ENCODE measurements around the gene PBXIP1. TPM values are rescaled to one million over a fixed set of nuclear protein-coding genes. Genes with fewer than 3 reads are reported as not detected.
A peak's percentile ranks its signal among the peaks of the same experiment; 100 is the strongest.

The PBXIP1 gene
- total and polyA plus RNA-seq, 2 of the 13 experiments (the other 11 are each of a cell fraction or from before 2014, with no cell fraction given), result 16.3 to 31.9 TPM

DNA sequence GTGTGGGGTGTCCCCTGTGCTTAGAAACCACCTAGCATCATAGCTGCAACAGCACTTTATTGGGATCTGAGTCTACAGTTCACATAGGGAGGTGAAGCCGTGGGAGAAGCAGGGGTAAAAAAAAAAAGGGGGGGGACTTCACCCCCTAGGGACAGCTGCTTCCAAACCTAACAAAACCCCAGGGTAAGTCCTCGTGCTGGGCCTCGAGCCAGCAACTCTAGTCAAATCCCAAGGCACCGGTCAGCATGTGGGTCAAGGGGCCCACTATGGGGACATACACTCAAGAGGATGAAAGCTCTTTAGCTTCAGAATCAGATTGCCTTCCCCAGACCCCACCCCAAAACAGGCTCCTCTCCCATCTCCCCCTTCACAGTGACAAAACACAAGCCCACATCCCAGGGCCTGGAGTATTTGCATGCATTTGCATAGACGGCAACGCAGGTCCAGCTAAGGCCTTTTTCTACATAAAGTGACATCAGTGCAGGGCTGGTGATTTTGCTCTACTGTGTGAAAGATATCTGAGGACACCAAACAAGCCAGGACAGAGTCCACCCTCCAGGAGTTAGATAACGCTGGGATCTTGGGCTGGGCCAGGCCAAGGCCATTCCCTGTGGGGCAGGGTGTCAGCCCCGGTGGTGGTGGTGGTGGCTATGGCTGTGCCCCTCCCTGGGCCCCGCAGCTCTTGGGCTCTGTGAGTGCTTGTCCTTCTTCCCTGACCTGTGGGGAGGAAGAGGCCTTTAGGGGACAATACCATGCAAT, 11.3 kb downstream of the PBXIP1 start (continued):
- TF ChIP-seq MXI1 (IDR thresholded peaks at IDR 0.05; ENCODE audit: borderline replicate concordance, low read depth, low read length) (peak; percentile 57; the same call in 1 of the 3 replicates), CREB1 (IDR thresholded peaks at IDR 0.05) (no peak), CREB1 (CRISPR knock-in tag; IDR thresholded peaks at IDR 0.05) (0 out of 2 replicates have a peak, but pooled peaks have one; percentile 2), ELF3 (CRISPR knock-in tag; IDR thresholded peaks at IDR 0.05) (peak; percentile 44; the same call in 1 of the 2 replicates), ZNF574 (CRISPR knock-in tag; IDR thresholded peaks at IDR 0.05) (peak; percentile 73), ZNF296 (CRISPR knock-in tag; conservative IDR thresholded peaks at IDR 0.05) (no peak), TFAP4 (IDR thresholded peaks at IDR 0.05; ENCODE audit: borderline replicate concordance, low read depth) (no peak), TAF1 (CRISPR knock-in tag; IDR thresholded peaks at IDR 0.05) (no peak), REL (CRISPR knock-in tag; conservative IDR thresholded peaks at IDR 0.05) (no peak), AKNA (CRISPR knock-in tag; IDR thresholded peaks at IDR 0.05; ENCODE audit: borderline replicate concordance) (no peak), JARID2 (CRISPR knock-in tag; IDR thresholded peaks at IDR 0.05; ENCODE audit: insufficient replicate concordance) (peak; percentile 15), ZNF225 (CRISPR knock-in tag; IDR thresholded peaks at IDR 0.05) (no peak), TGIF2 (CRISPR knock-in tag; IDR thresholded peaks at IDR 0.05) (no peak), ZFP36 (IDR thresholded peaks at IDR 0.05; ENCODE audit: borderline replicate concordance, low read depth, low read length, partially characterized antibody) (no peak)
- TF ChIP-seq, protein P1, sequence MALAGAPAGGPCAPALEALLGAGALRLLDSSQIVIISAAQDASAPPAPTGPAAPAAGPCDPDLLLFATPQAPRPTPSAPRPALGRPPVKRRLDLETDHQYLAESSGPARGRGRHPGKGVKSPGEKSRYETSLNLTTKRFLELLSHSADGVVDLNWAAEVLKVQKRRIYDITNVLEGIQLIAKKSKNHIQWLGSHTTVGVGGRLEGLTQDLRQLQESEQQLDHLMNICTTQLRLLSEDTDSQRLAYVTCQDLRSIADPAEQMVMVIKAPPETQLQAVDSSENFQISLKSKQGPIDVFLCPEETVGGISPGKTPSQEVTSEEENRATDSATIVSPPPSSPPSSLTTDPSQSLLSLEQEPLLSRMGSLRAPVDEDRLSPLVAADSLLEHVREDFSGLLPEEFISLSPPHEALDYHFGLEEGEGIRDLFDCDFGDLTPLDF (CRISPR knock-in tag; IDR thresholded peaks at IDR 0.05), result no peak
- TF ChIP-seq, protein P2, sequence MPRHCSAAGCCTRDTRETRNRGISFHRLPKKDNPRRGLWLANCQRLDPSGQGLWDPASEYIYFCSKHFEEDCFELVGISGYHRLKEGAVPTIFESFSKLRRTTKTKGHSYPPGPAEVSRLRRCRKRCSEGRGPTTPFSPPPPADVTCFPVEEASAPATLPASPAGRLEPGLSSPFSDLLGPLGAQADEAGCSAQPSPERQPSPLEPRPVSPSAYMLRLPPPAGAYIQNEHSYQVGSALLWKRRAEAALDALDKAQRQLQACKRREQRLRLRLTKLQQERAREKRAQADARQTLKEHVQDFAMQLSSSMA (CRISPR knock-in tag; IDR thresholded peaks at IDR 0.05), result 0 out of 2 replicates have a peak, but pooled peaks have one; percentile 21
- TF ChIP-seq, protein P3, sequence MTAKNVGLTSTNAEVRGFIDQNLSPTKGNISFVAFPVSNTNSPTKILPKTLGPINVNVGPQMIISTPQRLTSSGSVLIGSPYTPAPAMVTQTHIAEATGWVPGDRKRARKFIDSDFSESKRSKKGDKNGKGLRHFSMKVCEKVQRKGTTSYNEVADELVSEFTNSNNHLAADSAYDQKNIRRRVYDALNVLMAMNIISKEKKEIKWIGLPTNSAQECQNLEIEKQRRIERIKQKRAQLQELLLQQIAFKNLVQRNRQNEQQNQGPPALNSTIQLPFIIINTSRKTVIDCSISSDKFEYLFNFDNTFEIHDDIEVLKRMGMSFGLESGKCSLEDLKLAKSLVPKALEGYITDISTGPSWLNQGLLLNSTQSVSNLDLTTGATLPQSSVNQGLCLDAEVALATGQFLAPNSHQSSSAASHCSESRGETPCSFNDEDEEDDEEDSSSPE (CRISPR knock-in tag; IDR thresholded peaks at IDR 0.05), result 0 out of 2 replicates have a peak, but pooled peaks have one; percentile 36
